Astrocyte (in vitro differentiated cells and primary cell): ENCODE results near the gene CNFN.

Experiments
- CTCF ChIP-seq: IDR thresholded peaks from 2 replicates; pipeline ENCODE4 v1.5.1; 2011; ENCODE audit warnings: low read depth, mild to moderate bottlenecking, inconsistent platforms, low read length, moderate library complexity; ENCODE audit not compliant: insufficient read depth
- EZH2 ChIP-seq: IDR thresholded peaks from 2 replicates; pipeline ENCODE4 v1.6.1; 2012; ENCODE audit warnings: mild to moderate bottlenecking, low read length, inconsistent platforms; ENCODE audit not compliant: insufficient read depth

- no peak for TF ChIP-seq CTCF
- no peak for TF ChIP-seq EZH2
Measured at GRCh38 chr19:42422092-42422900, 32.2 kb upstream of the CNFN start.
